ENCODE data around the gene ANKK1. TPM values are rescaled to one million over a fixed set of nuclear protein-coding genes. Genes with fewer than 3 reads are reported as not detected.

Gene ANKK1
- total RNA-seq, 1 experiment from 2014 or later = 0.90 TPM

DNA sequence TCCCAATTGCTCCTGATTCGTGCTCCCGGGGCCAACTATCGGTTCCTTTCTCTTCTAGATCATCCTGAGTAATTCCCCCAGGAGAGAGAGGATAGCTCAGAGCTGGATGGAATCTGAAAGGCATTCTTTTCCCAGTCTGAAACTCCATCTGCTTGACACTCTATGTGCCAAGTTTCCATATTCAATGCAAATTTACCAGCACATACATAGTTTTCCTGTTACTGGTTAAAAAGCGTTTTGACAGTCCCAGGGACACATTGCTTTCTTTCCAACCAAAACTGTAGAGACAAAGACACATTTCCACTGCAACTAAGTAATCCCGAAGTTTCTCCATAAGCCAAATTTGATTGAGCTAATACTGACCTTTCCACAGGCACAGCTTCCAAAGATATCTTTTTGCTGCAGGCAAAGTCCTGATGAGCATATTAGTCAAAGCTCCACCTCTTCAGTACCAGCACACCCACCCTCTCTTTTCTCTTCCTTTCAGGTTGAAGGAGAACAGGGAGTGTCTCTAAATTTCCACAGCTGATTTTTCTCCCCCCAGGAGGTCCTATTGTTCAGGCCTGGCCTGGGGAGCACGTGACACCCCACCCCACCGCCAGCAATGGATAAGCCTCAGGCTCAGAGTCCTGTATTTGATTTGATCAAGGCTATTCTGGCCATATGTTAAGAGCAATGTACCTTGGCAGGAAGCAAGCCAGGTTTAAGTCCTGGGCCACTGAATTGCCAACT is 9.7 kb upstream of the ANKK1 start:
- H3K27ac Mint-ChIP-seq (ENCODE audit: unreplicated experiment) = no peak overlapping the region
- DNase-seq = no peak
- CTCF ChIA-PET = no interaction called here
- H3K27me3 Mint-ChIP-seq (ENCODE audit: unreplicated experiment) = no peaks in the 10 kb centered on the region
- H3K9me3 Mint-ChIP-seq (ENCODE audit: low read depth, unreplicated experiment) = no peaks in the 10 kb centered on the region
- no peaks in the 10 kb centered on the region for H3K4me1 Mint-ChIP-seq (ENCODE audit: low read depth, unreplicated experiment)
- no peak overlapping the region for H3K4me3 Mint-ChIP-seq (ENCODE audit: low read depth, unreplicated experiment)
- TF ChIP-seq, protein P1, sequence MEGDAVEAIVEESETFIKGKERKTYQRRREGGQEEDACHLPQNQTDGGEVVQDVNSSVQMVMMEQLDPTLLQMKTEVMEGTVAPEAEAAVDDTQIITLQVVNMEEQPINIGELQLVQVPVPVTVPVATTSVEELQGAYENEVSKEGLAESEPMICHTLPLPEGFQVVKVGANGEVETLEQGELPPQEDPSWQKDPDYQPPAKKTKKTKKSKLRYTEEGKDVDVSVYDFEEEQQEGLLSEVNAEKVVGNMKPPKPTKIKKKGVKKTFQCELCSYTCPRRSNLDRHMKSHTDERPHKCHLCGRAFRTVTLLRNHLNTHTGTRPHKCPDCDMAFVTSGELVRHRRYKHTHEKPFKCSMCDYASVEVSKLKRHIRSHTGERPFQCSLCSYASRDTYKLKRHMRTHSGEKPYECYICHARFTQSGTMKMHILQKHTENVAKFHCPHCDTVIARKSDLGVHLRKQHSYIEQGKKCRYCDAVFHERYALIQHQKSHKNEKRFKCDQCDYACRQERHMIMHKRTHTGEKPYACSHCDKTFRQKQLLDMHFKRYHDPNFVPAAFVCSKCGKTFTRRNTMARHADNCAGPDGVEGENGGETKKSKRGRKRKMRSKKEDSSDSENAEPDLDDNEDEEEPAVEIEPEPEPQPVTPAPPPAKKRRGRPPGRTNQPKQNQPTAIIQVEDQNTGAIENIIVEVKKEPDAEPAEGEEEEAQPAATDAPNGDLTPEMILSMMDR (IDR thresholded peaks at IDR 0.05; ENCODE audit: unreplicated experiment) = no peak
- H3K36me3 Mint-ChIP-seq (ENCODE audit: insufficient read depth, unreplicated experiment) = no peaks in the 10 kb centered on the region
- intact Hi-C loops (cut with micrococcal nuclease; ENCODE audit: unreplicated experiment) = loop anchor here (10.0 kb wide), 1 partner anchor 157 kb away; no protein-coding TSS in a partner anchor
- no TSS peak for BruUV-seq (replicated peaks)

DNA sequence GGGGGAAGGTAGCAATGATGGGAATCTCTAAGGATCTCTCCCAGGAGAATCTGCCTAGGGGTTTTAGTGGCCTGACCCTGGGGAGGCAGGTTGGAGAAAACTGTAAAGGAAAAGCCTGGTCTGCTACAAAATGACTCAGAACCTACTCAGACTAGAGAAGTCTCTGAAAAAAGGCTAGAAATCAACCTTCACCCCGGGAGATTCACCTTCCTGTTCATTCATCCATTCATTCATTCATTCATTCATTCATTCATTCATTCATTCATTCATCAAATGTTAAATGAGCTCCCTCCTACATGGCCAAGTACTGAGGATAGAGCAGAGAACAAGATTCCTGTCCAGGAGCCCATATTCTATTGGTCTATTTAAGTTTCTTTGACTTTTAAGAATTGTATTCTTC is 8.9 kb upstream of the ANKK1 start:
- BruUV-seq (replicated peaks) = no TSS peak
- intact Hi-C loops (cut with micrococcal nuclease; ENCODE audit: unreplicated experiment) = loop anchor here (10.0 kb wide), 1 partner anchor 156 kb away; no protein-coding TSS in a partner anchor
- H3K36me3 Mint-ChIP-seq (ENCODE audit: insufficient read depth, unreplicated experiment) = no peaks in the 10 kb centered on the region
- no peaks in the 10 kb centered on the region for H3K4me1 Mint-ChIP-seq (ENCODE audit: low read depth, unreplicated experiment)
- no peak overlapping the region for H3K4me3 Mint-ChIP-seq (ENCODE audit: low read depth, unreplicated experiment)
- CTCF ChIA-PET = no interaction called here
- DNase-seq = no peak
- TF ChIP-seq, protein P1 (IDR thresholded peaks at IDR 0.05; ENCODE audit: unreplicated experiment) = no peak
- H3K27me3 Mint-ChIP-seq (ENCODE audit: unreplicated experiment) = no peaks in the 10 kb centered on the region
- no peaks in the 10 kb centered on the region for H3K9me3 Mint-ChIP-seq (ENCODE audit: low read depth, unreplicated experiment)
- no peak overlapping the region for H3K27ac Mint-ChIP-seq (ENCODE audit: unreplicated experiment)

DNA sequence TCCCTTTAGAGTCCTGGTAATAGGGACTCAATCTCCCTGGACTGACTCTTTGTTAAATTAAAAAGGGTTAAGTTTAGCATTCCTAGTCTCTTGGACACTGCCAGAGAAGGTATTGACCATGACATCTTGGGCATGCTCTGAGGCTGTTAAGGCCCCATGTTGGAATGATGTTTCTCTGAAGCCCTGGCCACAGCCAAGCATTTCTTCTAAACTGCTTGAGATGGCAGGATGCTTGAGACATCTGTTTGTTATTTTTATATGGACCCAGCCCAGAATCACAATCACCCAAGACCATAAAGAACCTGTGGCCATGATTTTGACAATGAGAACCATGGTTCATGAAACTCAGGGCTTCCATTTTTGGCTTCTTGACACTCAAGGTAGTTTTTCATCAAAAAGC is 5.5 kb upstream of the ANKK1 start:
- no peak overlapping the region for H3K4me3 Mint-ChIP-seq (ENCODE audit: low read depth, unreplicated experiment)
- CTCF ChIA-PET = no interaction called here
- no TSS peak for BruUV-seq (replicated peaks)
- H3K36me3 Mint-ChIP-seq (ENCODE audit: insufficient read depth, unreplicated experiment) = no peaks in the 10 kb centered on the region
- H3K9me3 Mint-ChIP-seq (ENCODE audit: low read depth, unreplicated experiment) = no peaks in the 10 kb centered on the region
- intact Hi-C loops (cut with micrococcal nuclease; ENCODE audit: unreplicated experiment) = no loop called here
- no peaks in the 10 kb centered on the region for H3K27me3 Mint-ChIP-seq (ENCODE audit: unreplicated experiment)
- TF ChIP-seq, protein P1 (IDR thresholded peaks at IDR 0.05; ENCODE audit: unreplicated experiment) = no peak
- H3K4me1 Mint-ChIP-seq (ENCODE audit: low read depth, unreplicated experiment) = no peaks in the 10 kb centered on the region
- no peak for DNase-seq
- H3K27ac Mint-ChIP-seq (ENCODE audit: unreplicated experiment) = no peak overlapping the region

DNA sequence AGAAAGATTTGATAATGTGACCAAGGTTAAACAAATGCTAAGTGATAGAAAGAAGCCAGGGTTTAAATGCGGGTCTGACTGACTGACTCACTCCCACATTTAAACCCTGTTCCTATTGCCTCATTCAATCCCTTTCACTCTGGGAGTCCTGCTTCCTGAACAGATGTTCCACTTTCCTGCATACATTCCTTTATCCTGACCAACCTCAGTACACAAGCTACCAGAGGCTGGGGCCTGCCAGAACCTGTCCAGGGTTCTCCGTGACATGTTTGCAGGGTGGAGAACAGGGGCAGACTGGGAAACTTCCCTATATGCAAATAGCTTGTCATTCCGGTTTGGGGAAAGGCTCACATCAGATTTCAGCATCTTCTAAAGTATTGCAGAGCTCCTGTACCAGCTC is 3.0 kb upstream of the ANKK1 start:
- Mint-ChIP-seq H3K27me3 (ENCODE audit: unreplicated experiment) (no peaks in the 10 kb centered on the region), H3K27ac (ENCODE audit: unreplicated experiment) (no peak overlapping the region), H3K9me3 (ENCODE audit: low read depth, unreplicated experiment) (no peaks in the 10 kb centered on the region), H3K36me3 (ENCODE audit: insufficient read depth, unreplicated experiment) (no peaks in the 10 kb centered on the region), H3K4me1 (ENCODE audit: low read depth, unreplicated experiment) (no peaks in the 10 kb centered on the region), H3K4me3 (ENCODE audit: low read depth, unreplicated experiment) (no peak overlapping the region)
- no TSS peak for BruUV-seq (replicated peaks)
- intact Hi-C loops (cut with micrococcal nuclease; ENCODE audit: unreplicated experiment) = no loop called here
- no peak for DNase-seq
- TF ChIP-seq, protein P1 (IDR thresholded peaks at IDR 0.05; ENCODE audit: unreplicated experiment) = no peak
- CTCF ChIA-PET = no interaction called here
